ENCODE data around the gene CEP20.
"Not testable (repeated sequence)": the region's sequence is repeated elsewhere in the genome, so short reads cannot be mapped to it uniquely, and the experiment has no call there.

Gene CEP20

DNA sequence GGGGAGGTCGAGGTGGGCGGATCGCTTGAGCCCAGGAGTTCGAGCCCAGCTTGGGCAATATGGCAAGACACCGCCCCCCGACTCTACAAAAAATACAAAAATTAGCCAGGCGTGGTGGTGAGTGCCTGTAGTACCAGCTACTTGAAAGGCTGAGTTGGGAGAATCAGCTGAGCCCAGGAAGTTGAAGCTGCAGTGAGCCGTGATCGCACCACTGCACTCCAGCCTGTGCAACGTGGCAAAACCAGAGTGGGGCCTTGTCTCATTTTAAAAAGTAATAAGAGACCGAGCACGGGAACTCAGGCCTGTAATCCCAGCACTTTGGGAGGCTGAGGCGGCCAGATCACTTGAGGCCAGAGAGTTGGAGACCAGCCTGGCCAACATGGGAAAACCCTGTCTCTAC is 36.6 kb upstream of the CEP20 start:
- TF ChIP-seq, protein P1, sequence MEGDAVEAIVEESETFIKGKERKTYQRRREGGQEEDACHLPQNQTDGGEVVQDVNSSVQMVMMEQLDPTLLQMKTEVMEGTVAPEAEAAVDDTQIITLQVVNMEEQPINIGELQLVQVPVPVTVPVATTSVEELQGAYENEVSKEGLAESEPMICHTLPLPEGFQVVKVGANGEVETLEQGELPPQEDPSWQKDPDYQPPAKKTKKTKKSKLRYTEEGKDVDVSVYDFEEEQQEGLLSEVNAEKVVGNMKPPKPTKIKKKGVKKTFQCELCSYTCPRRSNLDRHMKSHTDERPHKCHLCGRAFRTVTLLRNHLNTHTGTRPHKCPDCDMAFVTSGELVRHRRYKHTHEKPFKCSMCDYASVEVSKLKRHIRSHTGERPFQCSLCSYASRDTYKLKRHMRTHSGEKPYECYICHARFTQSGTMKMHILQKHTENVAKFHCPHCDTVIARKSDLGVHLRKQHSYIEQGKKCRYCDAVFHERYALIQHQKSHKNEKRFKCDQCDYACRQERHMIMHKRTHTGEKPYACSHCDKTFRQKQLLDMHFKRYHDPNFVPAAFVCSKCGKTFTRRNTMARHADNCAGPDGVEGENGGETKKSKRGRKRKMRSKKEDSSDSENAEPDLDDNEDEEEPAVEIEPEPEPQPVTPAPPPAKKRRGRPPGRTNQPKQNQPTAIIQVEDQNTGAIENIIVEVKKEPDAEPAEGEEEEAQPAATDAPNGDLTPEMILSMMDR (conservative IDR thresholded peaks at IDR 0.05; ENCODE audit: low read length): no peak
- DNase-seq (ENCODE audit: low read depth): no peak

DNA sequence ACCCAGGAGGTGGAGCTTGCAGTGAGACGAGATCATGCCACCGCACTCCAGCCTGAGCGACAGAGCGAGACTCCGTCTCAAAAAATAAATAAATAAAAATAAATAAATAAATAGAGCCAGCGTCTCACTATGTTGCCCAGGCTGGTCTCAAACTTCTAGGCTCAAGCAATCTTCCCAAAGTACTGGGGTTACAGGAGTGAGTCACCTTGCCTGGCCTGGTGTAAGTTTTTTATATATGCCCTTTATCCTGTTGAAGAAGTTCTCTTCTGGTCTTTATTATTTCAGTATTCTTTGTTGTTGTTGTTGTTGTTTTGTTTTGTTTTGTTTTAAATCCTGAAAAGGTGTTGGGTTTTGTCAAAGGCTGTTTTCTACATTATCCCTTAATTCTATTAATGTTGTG is 30.9 kb upstream of the CEP20 start:
- no peak overlapping the region for H3K4me3 ChIP-seq (ENCODE audit: low read length)
- peak; percentile 6 for DNase-seq (ENCODE audit: low read depth)
- TF ChIP-seq, protein P1 (conservative IDR thresholded peaks at IDR 0.05; ENCODE audit: low read length): no peak

More for the DNA sequence above, 36.6 kb upstream of the CEP20 start:
- H3K4me3 ChIP-seq (ENCODE audit: low read length): no peak overlapping the region

DNA sequence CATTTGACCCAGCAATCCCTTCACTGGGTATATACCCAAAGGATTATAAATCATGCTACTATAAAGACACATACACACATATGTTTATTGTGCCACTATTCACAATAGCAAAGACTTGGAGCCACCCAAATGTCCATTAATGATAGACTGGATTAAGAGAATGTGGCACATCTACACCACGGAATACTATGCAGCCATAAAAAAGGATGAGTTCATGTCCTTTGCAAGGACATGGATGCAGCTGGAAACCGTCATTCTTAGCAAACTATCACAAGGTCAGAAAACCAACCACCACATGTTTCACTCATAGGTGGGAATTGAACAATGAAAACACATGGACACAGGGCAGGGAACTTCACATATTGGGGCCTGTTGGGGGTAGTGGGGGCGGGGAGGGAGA is 29.9 kb upstream of the CEP20 start:
- DNase-seq (ENCODE audit: low read depth); H3K4me3 ChIP-seq (ENCODE audit: low read length): not testable (repeated sequence)

DNA sequence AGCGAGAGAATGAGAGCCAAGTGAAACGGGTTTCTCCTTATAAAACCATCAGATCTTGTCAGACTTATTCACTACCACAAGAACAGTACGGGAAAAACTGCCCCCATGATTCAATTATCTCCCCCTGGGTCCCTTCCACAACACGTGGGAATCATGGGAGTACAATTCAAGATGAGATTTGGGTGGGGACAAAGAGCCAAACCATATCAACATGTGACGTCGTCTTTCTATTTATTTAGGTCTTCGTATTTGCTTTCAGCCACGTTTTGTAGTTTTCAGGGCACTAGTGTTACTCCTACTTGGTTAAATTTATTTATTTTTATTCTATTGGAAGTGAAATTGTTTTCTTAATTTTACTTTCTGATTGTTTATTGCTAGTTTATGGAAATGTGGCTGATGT is 27.9 kb upstream of the CEP20 start:
- TF ChIP-seq, protein P1 (conservative IDR thresholded peaks at IDR 0.05; ENCODE audit: low read length): no peak
- no peak for DNase-seq (ENCODE audit: low read depth)
- no peak overlapping the region for H3K4me3 ChIP-seq (ENCODE audit: low read length)

DNA sequence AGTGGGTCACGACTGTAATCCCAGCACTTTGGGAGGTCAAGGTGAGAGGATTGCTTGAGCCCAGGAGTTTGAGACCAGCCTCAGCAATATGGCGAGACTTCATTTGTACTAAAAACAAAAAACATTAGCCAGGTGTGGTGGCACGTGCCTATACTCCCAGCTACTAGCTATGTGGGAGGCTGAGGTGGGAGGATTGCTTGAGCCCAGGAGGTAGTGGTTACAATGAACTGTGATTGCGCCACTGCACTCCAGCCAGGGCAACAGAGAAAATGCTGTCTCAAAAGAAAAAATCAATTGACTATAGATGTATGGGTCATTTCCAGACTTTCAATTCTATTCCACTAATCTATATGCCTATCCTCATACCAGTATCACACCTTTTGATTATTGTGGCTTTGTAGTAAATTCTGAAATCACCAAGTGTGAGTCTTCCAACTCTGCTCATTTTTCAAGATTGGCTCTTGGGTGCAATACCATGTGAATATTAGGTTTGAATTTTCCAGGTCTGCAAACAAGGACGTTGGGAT is 27.2 kb upstream of the CEP20 start:
- H3K4me3 ChIP-seq (ENCODE audit: low read length): no peak overlapping the region
- DNase-seq (ENCODE audit: low read depth): no peak
- TF ChIP-seq, protein P1 (conservative IDR thresholded peaks at IDR 0.05; ENCODE audit: low read length): no peak

DNA sequence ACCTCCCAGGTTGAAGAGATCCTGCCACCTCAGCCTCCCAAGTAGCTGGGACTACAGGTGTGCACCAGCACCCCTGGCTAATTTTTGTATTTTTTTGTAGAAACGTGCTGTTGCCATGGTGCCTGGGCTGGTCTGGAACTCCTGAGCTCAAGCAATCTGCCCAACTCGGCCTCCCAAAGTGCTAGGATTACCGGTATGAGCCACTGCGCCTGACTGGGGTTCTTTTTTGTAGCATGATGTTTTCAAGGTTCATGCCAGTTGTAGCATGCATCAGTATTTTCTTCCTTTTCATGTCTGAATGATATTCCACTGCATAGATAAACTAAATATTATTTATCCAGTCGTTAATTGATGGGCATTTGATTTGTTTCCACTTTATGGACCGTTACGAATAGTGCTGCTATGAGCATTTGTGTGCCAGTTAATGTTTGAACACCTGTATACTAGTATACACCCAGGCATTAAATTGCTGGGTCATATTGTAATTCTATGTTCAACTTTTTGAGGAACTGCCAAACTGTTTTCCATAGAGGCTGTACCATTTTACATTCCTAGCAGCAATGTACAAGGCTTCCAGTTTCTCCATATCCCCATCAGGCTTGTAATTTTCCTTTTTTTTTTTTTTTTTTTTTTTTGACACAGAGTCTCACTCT is 24.8 kb upstream of the CEP20 start:
- no peak for DNase-seq (ENCODE audit: low read depth)
- TF ChIP-seq, protein P1 (conservative IDR thresholded peaks at IDR 0.05; ENCODE audit: low read length): no peak
- no peak overlapping the region for H3K4me3 ChIP-seq (ENCODE audit: low read length)

DNA sequence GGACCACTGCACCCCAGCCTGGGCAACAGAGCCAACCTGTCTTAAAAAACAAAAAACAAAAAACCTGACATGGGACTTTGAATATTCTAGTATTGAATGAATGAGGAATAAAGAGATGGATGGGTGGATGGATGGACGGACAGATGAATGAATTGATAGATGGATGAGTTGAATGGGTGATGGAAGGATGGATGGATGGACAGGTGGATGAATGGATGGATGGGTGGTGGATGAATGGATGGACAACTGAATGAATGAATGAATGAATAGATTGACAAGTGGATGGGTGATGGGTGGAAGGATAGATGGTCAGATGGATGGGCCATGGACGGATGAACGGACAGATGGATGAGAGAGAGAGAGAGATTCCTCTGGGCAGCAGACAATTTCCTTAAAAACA is 22.8 kb upstream of the CEP20 start:
- TF ChIP-seq, protein P1 (conservative IDR thresholded peaks at IDR 0.05; ENCODE audit: low read length): no peak
- DNase-seq (ENCODE audit: low read depth): no peak
- no peak overlapping the region for H3K4me3 ChIP-seq (ENCODE audit: low read length)
